ENCODE results near the gene FAM53B. TPM values are rescaled to one million over a fixed set of nuclear protein-coding genes. Genes with fewer than 3 reads are reported as not detected.

Gene FAM53B
- total RNA-seq, 1 experiment from 2014 or later, result 11.2 TPM

DNA sequence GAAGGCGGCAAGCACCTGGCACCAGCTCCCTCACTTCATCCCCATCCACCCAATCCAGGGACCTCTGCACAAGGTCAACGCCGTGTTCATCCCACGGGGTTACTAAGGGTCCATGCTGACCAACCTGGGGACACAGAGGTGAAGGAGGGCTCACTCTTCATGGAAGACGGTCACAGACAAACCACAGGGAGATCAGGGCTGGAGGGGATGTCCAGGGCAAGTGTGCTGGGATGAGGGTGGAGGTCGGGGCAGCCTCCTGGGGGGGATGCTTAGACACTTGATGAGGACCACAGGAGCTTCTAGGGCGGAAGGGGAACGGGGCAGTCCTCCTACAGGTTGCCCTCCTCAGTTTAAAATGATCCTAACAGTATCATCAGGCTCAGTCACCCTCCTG is 46.7 kb downstream of the FAM53B start:
- CTCF ChIA-PET, result no interaction called here
- intact Hi-C loops (cut with micrococcal nuclease; ENCODE audit: unreplicated experiment), result no loop called here
- H3K27ac Mint-ChIP-seq (ENCODE audit: unreplicated experiment), result no peak overlapping the region
- TF ChIP-seq CTCF (IDR thresholded peaks at IDR 0.05; ENCODE audit: unreplicated experiment), result no peak
- H3K9me3 Mint-ChIP-seq (ENCODE audit: low read depth, unreplicated experiment), result no peaks in the 10 kb centered on the region
- no peaks in the 10 kb centered on the region for H3K27me3 Mint-ChIP-seq (ENCODE audit: unreplicated experiment)
- peaks cover 5% of the 10 kb centered on the region for H3K36me3 Mint-ChIP-seq (ENCODE audit: insufficient read depth, unreplicated experiment)
- H3K4me1 Mint-ChIP-seq (ENCODE audit: low read depth, unreplicated experiment), result no peaks in the 10 kb centered on the region
- BruUV-seq (replicated peaks), result no TSS peak
- no peak overlapping the region for H3K4me3 Mint-ChIP-seq (ENCODE audit: low read depth, unreplicated experiment)
- DNase-seq, result no peak

- DNase-seq, result no peak
- Mint-ChIP-seq H3K4me1 (ENCODE audit: low read depth, unreplicated experiment) (no peaks in the 10 kb centered on the region), H3K36me3 (ENCODE audit: insufficient read depth, unreplicated experiment) (peaks cover 5% of the 10 kb centered on the region), H3K4me3 (ENCODE audit: low read depth, unreplicated experiment) (no peak overlapping the region), H3K27ac (ENCODE audit: unreplicated experiment) (no peak overlapping the region), H3K27me3 (ENCODE audit: unreplicated experiment) (no peaks in the 10 kb centered on the region), H3K9me3 (ENCODE audit: low read depth, unreplicated experiment) (no peaks in the 10 kb centered on the region)
- TF ChIP-seq CTCF (IDR thresholded peaks at IDR 0.05; ENCODE audit: unreplicated experiment), result no peak
- CTCF ChIA-PET, result no interaction called here
- intact Hi-C loops (cut with micrococcal nuclease; ENCODE audit: unreplicated experiment), result no loop called here
- BruUV-seq (replicated peaks), result no TSS peak
Measured at GRCh38 chr10:124696446-124697392, 47.5 kb downstream of the FAM53B start.

DNA sequence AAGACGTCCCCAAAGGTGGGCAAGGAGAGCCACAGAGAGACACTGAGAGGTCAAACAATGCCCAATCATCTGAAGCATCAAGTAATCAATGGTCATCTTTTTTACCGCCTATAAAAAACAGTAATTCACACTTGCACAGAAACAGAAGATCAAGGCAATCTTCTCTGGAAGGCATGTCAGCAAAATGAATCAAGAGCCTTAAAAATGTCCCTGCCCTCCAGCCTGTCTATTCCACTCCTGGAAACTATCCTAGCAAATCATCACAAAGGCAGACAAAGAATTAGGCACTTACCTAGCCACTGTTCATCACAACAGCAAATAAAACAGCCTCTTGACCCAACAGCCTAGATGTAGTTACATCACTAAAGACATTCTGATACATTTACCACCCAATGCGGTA is 48.9 kb downstream of the FAM53B start:
- TF ChIP-seq CTCF (IDR thresholded peaks at IDR 0.05; ENCODE audit: unreplicated experiment), result no peak
- Mint-ChIP-seq H3K27ac (ENCODE audit: unreplicated experiment) (no peak overlapping the region), H3K36me3 (ENCODE audit: insufficient read depth, unreplicated experiment) (peaks cover 5% of the 10 kb centered on the region), H3K27me3 (ENCODE audit: unreplicated experiment) (no peaks in the 10 kb centered on the region), H3K4me1 (ENCODE audit: low read depth, unreplicated experiment) (no peaks in the 10 kb centered on the region), H3K9me3 (ENCODE audit: low read depth, unreplicated experiment) (no peaks in the 10 kb centered on the region), H3K4me3 (ENCODE audit: low read depth, unreplicated experiment) (no peak overlapping the region)
- no TSS peak for BruUV-seq (replicated peaks)
- DNase-seq, result no peak
- CTCF ChIA-PET, result no interaction called here
- intact Hi-C loops (cut with micrococcal nuclease; ENCODE audit: unreplicated experiment), result no loop called here

- H3K4me3 Mint-ChIP-seq (ENCODE audit: low read depth, unreplicated experiment), result no peak overlapping the region
- DNase-seq, result no peak
- no peaks in the 10 kb centered on the region for H3K27me3 Mint-ChIP-seq (ENCODE audit: unreplicated experiment)
- CTCF ChIA-PET, result no interaction called here
- no TSS peak for BruUV-seq (replicated peaks)
- peaks cover 5% of the 10 kb centered on the region for H3K36me3 Mint-ChIP-seq (ENCODE audit: insufficient read depth, unreplicated experiment)
- TF ChIP-seq CTCF (IDR thresholded peaks at IDR 0.05; ENCODE audit: unreplicated experiment), result no peak
- intact Hi-C loops (cut with micrococcal nuclease; ENCODE audit: unreplicated experiment), result no loop called here
- no peaks in the 10 kb centered on the region for H3K9me3 Mint-ChIP-seq (ENCODE audit: low read depth, unreplicated experiment)
- no peak overlapping the region for H3K27ac Mint-ChIP-seq (ENCODE audit: unreplicated experiment)
- no peaks in the 10 kb centered on the region for H3K4me1 Mint-ChIP-seq (ENCODE audit: low read depth, unreplicated experiment)
Measured at GRCh38 chr10:124694481-124695220, 49.5 kb downstream of the FAM53B start.

All from Calu3 (cell line).